H4 (cell line): Measurements from ENCODE around the gene MTCL1. TPM values are rescaled to one million over a fixed set of nuclear protein-coding genes. Genes with fewer than 3 reads are reported as not detected.

Experiments
- DNase-seq: peaks from one replicate; pipeline ENCODE4 v3.0.0-alpha.2; 2015; ENCODE audit warnings: low spot score
- total RNA-seq: library from RNA; depleted of rRNA; stranded (reverse); fragments of >200 nt; shearing (Covaris generic); gene quantifications from 2 replicates; pipeline ENCODE4 v1.2.3, GENCODE V29; 2014

The MTCL1 gene
- total RNA-seq, 1 experiment from 2014 or later = 5.7 TPM

DNA sequence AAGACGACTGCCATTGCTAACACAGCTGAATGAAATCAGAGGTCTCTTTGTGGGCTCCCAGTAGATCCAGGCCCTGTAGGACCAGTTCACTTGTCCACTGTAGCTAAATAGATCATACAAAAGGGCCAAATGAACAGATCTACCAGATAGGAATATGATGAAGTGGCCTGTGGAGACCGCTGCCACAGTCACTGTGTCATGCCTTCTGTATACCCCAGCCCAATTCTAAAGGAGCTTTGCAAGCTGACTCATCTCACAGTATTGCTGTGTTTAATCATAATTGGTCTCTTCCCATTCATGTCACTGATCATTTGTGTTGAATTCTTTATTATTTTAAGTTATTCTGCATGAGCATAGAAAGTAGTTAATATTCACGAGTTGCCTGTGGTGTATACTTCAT is 125.8 kb downstream of the MTCL1 start:
- DNase-seq = no peak

DNA sequence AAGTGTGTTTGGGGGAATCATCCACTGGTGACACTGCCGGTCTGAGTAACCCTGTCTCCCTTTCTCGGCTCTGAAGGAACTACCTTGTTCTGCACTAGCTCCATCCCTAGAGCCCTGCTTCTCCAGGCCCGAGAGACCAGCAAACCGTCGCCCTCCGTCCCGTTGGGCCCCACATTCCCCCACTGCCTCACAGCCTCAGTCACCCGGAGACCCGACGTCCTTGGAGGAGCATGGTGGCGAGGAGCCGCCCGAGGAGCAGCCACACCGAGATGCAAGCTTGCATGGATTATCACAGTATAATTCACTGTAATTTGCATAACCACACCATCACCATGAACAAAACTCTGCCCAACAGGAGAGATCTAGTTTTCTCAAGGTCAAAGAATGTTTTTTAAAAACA is 126.2 kb downstream of the MTCL1 start:
- DNase-seq = no peak

DNA sequence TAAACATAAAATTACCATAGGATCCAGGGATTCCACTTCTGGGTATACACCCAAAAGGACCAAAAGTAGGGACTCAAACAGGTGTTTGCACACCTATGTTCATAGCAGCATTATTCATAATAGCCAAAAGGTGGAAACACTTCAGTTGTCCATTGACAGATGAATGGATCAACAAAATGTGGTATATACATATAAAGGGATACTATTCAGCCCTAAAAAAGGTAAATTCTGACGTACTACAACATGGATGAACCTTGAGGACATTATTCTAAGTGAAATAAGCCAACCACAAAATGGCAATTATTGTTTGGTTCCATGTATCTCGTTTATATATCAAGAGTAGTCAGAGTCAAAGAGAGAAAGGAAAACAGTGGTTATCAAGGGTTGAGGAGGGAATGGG is 128.1 kb downstream of the MTCL1 start:
- DNase-seq = no peak

DNA sequence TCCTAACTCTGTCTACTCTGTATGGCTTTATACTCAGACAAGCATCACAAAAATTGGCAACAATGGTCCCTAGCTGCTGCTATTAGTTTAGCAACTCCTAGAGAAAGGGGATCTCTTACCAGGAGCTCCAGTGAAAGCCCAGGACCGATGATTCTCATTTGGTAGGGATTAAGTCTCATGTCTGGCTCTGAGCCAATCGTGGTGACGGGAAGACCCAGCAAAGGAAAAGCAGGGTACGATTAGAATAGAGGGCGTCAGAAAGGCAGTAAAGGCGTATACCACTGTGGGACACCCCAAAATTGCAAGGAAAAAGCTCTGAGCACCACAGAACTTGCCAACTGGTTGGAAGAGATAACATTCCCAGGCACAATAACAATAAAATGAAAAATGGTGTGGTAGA is 129.5 kb downstream of the MTCL1 start:
- DNase-seq = no peak

DNA sequence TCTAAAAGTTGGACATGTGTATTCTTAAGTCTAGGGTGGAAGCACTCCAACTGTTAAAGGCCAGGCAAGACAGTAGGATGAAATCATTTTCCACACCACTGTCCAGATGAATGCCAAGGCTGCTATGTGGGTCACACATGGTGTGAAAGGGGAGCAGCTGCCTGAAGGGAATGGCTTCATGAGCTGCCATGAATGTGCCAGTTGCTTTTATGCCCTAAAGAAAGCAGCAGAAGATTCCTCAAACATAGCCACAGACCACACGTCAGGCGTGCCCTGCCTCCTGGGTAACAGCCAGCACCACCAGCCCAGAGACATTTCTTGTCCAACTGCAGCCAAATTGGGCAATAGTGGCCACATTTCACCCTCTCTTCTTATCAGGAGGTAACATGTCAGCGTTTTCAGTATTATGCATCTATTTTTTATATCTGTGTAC is 130.2 kb downstream of the MTCL1 start:
- DNase-seq = peak; percentile 61

DNA sequence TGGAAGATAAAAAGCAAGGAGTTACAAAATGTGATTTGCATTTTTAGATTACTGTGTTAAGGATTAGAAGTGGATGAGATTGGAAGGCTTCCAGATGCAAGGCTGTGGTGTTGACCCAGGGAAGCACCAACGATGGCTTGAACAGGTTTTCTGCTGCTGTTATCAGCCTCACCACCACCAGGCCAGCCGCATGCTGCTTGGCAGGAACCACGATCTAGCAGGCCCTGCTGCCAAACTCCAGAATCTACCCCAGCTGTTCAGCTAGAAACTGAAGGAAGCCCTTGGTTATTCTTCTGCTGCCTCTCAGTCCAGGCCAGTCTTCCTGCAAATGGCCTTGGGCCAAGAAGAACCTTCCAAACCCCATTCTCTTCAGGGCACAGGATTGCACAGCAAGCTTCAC is 133.9 kb downstream of the MTCL1 start:
- DNase-seq = peak; percentile 16

DNA sequence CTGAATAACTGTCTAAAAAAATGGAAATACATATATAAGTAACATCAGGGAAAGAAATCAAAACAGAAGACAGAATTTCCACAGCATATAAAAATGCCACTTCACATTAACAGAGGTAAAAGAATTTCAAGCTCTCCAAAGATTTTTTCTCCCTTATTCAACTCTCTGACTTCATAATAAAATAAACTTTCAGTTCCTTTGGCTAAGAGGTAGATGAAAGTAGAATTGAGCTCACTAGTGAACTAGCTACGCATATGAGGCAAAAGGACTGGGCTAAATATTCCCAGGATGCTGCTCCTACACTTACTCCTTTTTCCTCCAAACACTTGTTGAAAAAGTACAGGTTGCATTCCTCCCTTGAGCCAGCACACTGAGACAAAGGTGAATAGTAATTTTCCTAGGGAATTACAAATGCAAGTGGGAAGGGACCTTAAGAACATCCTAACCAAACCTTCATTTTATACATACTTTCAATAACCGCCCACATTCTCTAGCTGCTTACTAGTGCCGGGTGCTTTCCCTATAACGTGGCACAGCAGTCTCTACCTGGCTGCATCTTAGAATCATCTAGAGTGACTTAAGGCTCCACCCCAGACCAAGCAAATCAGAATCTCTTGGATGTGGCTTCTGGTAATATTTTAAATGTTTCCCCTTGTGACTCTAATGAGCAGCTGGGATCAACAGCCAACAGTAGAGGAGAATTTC is 136.6 kb downstream of the MTCL1 start:
- no peak for DNase-seq

DNA sequence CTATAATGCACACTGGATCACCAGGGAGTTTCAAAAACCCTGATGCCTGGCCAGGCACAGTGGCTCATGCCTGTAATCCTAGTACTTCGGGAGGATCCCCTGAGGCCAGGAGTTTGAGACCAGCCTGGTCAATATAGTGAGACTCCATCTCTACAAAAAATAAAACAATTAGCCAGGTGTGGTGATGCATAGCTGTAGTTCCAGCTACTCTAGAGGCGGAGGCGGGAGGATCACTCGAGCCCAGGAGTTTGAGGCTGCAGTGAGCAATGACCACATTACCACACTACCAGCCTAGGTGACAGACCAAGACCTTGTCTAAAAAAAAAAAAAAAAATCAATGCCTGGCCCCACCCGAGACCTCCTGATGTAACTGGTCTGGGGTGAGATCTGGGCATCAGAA is 137.2 kb downstream of the MTCL1 start:
- DNase-seq = no peak

DNA sequence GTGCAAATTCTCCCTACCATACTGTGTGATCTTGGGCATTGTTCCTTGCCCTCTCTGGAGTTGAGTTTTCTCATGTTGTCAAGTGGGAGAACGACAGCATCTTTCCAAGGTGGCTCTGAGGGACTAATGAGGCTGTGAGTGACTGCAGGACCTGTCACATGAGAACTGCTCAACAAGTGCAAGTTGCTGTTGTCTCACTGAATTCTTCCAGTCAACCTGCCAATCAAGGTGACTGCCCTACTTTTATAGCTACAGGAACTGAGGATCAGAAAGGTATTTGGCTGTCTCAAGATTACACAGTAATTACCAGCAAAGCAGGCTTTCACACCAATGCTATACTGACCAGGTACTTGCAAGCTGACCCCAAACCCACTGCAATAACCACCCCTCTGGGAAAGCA is 137.6 kb downstream of the MTCL1 start:
- no peak for DNase-seq

DNA sequence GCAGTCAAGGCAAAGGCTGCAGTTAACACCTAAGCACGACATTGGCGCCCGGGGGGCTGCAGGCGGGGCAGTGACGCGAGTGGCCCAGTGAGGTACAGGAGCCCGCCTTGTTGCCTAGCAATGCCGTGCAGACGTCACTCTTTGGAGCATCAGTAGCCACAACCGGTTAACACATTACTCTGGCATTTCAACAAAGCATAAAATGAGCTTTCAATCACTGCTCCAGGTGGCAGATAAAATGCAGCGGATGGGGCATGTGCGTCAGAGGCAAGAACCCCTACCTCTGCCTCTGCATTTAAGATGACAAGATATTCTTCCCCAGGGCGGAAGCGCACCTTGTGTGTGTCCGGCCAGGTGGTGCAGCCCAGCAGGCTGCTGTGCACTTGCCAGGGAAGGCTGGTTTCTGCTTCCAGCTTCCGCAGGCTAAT is 139.4 kb downstream of the MTCL1 start:
- DNase-seq = no peak

DNA sequence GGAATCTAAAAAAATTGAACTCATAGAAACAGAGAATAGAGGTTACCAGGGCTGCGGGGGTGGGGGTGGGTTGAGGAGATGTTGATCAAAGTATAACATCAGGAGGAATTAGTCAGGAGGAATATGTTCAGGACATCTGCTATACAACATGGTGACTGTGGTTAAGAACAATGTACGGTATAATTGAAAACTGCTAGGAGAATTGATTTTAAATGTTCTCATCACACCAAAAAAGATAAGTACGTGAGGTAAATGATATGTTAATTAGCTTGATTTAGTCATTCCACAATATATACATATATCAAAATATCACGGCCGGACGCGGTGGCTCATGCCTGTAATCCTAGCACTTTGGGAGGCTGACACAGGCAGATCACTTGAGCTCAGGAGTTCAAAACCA is 140.2 kb downstream of the MTCL1 start:
- no peak for DNase-seq

DNA sequence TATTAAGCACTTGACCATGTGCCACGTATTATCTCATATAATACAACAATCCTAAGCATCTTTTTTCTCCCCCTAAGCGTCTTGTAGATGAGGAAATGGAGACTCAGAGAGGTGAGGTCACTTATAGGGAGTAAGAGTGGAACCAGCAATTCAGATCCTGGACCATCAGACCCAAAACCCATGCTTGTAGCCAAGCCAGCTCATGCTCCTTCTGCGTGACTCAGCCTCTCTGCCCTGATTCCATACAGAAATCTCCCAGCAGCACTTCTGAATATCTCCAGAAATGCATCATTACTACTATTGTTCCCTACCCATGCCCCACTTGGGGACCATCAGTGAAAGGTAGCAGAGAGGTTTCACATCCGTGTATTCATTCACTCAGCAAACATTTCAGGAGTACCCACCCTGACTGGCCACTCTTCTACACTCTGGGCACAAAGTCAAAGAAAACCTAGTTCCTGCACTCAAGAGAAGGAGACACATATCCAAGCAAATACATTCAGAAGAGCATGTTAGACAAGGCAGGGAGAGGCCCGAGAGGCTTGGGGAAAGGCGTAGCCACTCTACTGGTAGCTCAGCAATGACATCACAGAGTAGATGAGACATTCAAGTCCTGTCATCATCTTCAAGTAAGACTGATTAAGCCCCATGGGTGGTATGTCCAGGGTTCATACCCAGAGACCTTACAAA is 141.9 kb downstream of the MTCL1 start:
- DNase-seq = no peak

DNA sequence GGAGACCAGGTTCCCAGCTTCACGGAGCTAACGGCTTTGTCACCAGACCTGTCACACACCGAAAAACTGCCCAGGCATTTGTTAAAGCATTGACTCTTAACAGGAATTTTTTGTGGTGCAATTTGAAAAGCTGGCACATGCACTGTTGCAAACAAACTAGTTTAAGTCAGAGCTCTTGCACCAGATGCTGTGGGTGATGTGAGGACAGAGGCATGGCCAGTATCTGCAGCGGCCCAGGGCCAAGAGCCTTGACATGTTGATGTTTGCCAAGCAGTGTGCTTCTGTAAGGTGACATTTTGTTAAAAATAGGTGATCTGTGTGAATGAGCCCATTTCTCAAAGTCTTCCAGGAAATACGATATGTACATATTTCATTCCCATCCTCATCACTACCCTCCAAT is 142.5 kb downstream of the MTCL1 start:
- DNase-seq = no peak

DNA sequence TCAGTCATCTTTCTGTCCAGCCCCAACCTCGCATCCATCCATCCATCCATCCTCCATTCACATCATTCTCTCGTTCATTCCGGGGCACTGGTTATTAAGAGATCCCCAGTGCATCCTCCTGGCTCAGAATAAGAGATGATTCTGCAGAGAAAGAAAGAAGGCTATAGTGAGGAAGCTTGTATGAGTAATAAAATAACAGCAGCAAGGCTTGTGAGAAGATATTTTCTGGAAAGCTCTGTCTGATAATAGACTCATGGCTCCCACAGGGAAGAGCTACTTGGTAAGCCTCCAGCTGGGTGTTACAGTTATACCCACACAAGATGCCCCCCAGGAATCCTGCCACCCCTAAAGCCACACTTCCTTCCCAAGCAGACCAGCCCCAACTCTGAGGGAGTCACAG is 143.2 kb downstream of the MTCL1 start:
- no peak for DNase-seq

DNA sequence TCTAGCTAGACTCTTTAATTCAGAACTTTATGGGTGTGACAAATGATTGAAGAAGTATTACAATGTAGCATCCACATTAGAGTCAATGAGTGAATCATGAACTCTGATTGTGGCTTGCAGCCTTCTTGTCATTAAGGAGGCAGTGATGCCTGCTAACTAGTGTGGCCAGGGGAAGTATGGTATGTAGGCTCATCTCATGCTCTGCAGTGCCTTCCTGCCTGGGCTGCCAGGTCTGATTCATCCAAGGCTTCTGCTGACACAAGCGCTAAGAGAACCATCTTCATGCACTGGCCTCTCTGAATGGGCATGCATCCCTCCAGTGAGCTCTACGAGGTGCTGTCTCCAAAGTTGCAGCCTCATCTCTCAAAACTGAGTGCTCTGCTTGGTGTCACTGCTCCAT is 144.3 kb downstream of the MTCL1 start:
- no peak for DNase-seq

DNA sequence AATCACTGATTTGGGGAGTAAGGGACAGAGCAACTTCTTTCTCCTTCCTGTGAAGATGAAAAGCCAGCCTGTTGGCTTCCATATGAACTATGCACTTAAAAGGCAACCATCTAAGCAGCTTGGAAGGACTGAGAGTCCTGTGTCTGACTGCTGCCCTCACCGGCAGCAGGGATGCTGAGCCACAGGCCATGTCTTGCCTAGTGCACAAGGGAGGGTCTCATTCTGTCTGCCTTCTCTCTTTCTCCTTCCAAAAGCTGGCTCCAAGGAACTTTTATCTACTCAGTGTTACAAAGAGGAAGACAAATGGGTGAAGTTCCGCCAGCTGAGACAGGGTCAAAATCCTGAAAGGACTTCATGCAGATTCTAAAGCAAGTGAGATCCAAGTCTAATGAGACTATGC is 146.3 kb downstream of the MTCL1 start:
- no peak for DNase-seq

DNA sequence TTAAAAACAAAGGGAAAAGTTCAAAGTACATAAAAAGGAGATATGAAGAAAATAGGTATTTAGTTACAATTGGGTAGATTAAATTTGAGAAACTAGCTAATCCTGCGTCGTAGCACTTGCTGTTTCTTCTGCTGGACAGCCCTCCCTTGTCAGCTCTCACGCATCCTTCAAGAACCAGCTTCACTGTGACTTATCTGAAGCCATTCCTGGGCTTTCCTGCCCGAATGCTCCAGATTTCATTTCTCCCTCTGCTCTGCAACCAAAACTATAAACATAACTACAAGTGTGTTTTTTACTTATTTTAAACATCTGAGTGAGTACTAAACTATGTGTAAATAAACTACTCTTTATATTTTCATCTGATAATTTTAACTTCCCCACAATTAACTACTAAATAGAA is 149.2 kb downstream of the MTCL1 start:
- no peak for DNase-seq

DNA sequence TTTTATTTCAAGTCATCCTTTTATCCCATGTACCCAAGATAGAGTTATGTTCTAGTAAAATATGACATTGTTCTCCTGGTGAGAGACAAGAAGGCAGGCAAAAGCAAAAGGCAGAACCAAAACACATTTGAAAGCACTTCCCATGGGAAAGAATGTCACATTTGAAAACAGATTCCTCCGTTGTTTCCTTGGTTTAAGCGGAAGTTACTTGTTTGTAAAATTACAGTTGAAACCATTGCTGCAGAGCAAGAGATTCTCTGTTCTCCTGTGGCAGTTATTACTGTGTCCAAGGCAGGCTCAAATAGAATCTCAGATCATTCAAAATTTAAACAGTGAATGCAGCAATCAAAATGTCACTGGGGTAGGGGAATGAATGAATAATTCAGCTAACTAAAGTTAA is 149.6 kb downstream of the MTCL1 start:
- no peak for DNase-seq

DNA sequence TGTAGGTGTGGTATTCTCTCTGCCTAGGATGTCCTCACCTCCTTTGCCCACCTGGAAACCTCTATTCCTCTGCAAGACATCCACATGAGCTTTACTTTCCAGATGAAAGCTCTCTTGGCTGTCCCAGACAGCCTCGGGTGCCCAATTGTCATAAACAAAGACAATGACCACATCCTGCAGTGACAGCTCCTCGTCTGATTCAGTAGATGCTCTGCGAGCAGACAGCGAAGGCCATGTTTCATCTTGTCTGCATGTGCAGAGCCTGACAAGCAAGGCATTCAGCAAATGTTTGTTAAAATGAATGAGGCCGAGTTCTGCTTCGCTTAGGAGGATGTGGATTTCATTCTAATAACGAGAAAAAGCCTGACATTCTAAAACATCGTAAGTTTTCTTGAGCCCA is 150.9 kb downstream of the MTCL1 start:
- DNase-seq = no peak

DNA sequence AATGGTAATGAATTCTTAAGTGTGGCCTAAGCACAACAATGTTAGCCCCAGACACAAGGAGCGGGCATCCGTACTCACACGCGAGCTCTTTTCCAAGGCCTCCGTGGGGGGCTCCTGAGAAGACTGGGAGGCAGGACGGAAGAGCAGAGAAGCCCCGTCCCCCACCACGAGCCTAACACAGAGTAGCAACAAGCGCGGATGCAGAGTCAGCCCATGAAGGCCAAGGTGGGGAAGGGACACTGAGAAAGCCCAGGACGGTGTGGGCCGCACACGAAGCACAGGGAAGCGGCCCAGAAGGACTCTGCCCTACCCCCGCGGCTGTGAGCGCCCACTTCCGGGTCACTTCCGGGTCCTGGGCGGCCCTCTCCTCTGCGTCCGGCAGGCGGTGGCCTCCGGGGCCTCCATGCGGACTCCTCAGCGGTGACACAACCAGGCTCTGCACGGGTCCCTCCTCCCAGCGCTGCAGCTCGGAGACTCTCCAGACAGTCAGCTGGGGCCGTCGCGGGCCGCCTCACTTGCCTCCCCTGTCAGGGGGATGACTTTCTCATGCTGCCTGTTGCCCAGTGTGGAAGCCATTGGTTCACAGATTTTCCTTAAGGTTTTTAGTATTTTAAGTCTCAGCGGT is 151.5 kb downstream of the MTCL1 start:
- no peak for DNase-seq

DNA sequence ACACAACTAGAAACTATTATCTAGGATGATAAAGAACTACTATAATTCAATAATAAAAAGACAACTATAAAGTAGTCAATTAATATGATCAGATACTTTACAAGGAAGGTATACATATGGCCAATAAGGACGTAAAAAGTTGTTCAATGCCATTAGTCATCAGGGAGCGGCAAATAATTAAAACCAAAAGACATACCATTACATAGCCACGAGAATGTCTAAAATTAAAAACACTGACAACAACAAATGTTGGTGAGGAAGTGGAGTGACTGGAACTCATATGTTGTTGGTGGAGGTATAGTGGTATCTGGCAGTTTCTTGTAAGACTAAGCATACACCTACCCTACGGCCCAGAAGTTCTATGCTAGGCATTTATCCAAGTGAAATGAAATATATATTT is 152.4 kb downstream of the MTCL1 start:
- DNase-seq = no peak

DNA sequence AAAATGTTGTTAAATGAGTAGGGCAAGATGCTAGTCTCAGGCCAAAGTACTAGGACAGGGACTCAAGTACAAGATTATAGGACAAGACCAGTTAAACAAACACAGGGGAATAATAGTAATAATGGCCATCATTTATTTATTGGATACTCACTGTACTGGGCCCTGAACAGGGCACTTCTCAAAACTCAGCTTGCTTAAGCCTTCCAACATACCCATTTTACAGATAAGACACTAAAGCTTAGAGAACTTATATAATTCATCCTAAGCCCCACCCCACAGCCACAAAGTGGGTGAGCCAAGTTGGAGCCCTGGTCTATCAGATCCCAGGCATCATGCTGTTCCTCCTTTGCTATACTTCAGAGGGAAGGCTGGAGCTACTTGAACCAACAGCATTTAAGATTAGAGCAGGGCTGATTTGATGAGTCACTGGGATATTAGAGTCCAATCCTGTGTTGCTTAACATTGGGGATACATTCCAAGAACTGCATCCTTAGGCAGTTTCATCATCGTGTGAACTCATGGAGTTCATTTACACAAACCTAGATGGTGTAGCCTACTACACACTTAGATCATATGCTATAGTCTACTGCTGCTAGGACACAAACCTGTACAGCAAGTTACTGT is 153.6 kb downstream of the MTCL1 start:
- DNase-seq = peak; percentile 92
